PC-3 (cell line): ENCODE data around the gene OR2D3.

Experiments
- EZH2 ChIP-seq: fragments of 300-600 bp; sonication (generic); IDR thresholded peaks from one replicate; pipeline ENCODE4 v1.6.1; 2017; ENCODE audit warnings: antibody characterized with exemption, mild to moderate bottlenecking, low read length; ENCODE audit not compliant: unreplicated experiment
- TF ChIP-seq, protein P1 (sequence below): fragments of 300-600 bp; sonication (generic); conservative IDR thresholded peaks from 2 replicates; pipeline ENCODE4 v1.5.1; 2017; ENCODE audit warnings: antibody characterized with exemption, low read depth, mild to moderate bottlenecking, low read length

DNA sequence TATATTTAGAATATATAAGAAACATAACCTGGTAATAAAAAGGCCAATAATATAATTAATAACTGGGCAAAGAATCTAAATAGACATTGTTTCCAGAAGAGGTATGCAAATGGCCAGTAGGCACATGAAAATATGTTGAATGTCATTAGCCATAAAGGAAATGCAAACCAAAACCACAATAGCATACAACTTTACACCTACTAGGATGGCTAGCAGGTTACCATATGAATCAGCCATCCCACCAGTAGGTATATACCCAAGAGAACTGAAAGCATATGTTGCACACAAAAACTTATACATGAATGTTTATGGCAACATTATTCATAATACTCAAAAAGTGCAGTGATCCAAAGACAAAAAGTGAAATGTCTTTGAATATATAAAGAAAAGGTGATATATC, 25.8 kb upstream of the OR2D3 start:
- TF ChIP-seq, protein P1, sequence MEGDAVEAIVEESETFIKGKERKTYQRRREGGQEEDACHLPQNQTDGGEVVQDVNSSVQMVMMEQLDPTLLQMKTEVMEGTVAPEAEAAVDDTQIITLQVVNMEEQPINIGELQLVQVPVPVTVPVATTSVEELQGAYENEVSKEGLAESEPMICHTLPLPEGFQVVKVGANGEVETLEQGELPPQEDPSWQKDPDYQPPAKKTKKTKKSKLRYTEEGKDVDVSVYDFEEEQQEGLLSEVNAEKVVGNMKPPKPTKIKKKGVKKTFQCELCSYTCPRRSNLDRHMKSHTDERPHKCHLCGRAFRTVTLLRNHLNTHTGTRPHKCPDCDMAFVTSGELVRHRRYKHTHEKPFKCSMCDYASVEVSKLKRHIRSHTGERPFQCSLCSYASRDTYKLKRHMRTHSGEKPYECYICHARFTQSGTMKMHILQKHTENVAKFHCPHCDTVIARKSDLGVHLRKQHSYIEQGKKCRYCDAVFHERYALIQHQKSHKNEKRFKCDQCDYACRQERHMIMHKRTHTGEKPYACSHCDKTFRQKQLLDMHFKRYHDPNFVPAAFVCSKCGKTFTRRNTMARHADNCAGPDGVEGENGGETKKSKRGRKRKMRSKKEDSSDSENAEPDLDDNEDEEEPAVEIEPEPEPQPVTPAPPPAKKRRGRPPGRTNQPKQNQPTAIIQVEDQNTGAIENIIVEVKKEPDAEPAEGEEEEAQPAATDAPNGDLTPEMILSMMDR, result no peak
- no peak for TF ChIP-seq EZH2
